Kidney (tissue), 14 donors: ENCODE data around the gene PTPRG. TPM values are rescaled to one million over a fixed set of nuclear protein-coding genes. Genes with fewer than 3 reads are reported as not detected.

Source experiments
- DNase-seq, 5 donors: peaks; one replicate each; pipeline ENCODE4 v3.0.0-alpha.2; 2013 to 2020
- FAIRE-seq: peaks from 2 replicates; lab custom pipeline; 2012; peaks lifted over from hg19 to GRCh38; lab: Jason Lieb, UNC
- H3K27ac ChIP-seq, 2 donors: one replicate each; pipeline ENCODE4 v1.7.0; 2013; ENCODE audit warnings: low read depth in 2 of 2, low read length in 2 of 2, inconsistent platforms in 1 of 2
- H3K27me3 ChIP-seq: one replicate; pipeline ENCODE4 v1.7.1; 2013; ENCODE audit warnings: low read length, inconsistent platforms; ENCODE audit not compliant: control insufficient read depth, insufficient read depth
- H3K36me3 ChIP-seq, 3 donors: one replicate each; pipeline versions ENCODE4 v1.7.0 to v1.7.1; 2013; ENCODE audit warnings: low read length in 3 of 3, control low read depth in 1 of 3, inconsistent platforms in 1 of 3; ENCODE audit not compliant: insufficient read depth in 3 of 3, control insufficient read depth in 2 of 3
- H3K4me1 ChIP-seq, 3 donors: one replicate each; pipeline versions ENCODE4 v1.7.0 to v1.7.1; 2013; ENCODE audit warnings: low read length in 3 of 3, inconsistent platforms in 1 of 3, low read depth in 1 of 3; ENCODE audit not compliant: control insufficient read depth in 2 of 3, insufficient read depth in 2 of 3
- H3K4me3 ChIP-seq, 3 donors: one replicate each; pipeline versions ENCODE4 v1.7.0 to v1.8.1; 2013; ENCODE audit warnings: low read length in 3 of 3, control low read depth in 1 of 3, inconsistent platforms in 1 of 3
- H3K9ac ChIP-seq, 3 donors: one replicate each; pipeline versions ENCODE4 v1.7.0 to v1.7.1; 2013; ENCODE audit warnings: low read length in 3 of 3, control low read depth in 1 of 3, inconsistent platforms in 1 of 3
- H3K9me3 ChIP-seq, 3 donors: one replicate each; pipeline versions ENCODE4 v1.7.0 to v1.7.1; 2013; ENCODE audit warnings: low read length in 3 of 3, control low read depth in 1 of 3, inconsistent platforms in 1 of 3; ENCODE audit not compliant: control insufficient read depth in 2 of 3, insufficient read depth in 1 of 3
- CTCF ChIP-seq: IDR thresholded peaks from 3 replicates; pipeline ENCODE4 v1.5.1; 2012; ENCODE audit warnings: mild to moderate bottlenecking, moderate library complexity, borderline replicate concordance; ENCODE audit not compliant: insufficient read depth; ENCODE audit errors: extremely low read depth
- intact Hi-C: fragments of 100-400 bp; cut with DNase I; formaldehyde crosslinking; loops from one replicate; pipeline ENCODE4 v1.11.1; 2022
- polyA plus RNA-seq: library from polyadenylated mRNA; stranded (reverse); fragments of 350-450 nt; fragmentation: Illumina TruSeq; extraction: RNeasy Lipid Tissue Mini Kit (QIAGEN cat#74804); gene quantifications from one replicate; pipeline ENCODE4 v1.2.3, GENCODE V29; 2014; ENCODE audit warnings: low read depth, low replicate concordance; ENCODE audit not compliant: insufficient read depth
- total RNA-seq: library from RNA; stranded (reverse); fragmentation: NEBNext Ultra II Directional; extraction: Animal tissue kit (Norgen Biotek cat#: 25700); gene quantifications from one replicate; pipeline ENCODE4 v1.2.1, GENCODE V29; 2021
- donor health status: control.
- donor health status: control.
- donor health status: control.
- donor health status: control.
- donor health status: control.
- donor health status: DM: yes; HTN: yes; CAD: no.
- donor health status: Normal renal cell carcinoma (clear cell type).

PTPRG gene
- total and polyA plus RNA-seq, 2 donors from 2014 or later = 9.2 to 154 TPM

GRCh38 chr3:62246985-62247384 is 685.6 kb downstream of the PTPRG start:
- Histone ChIP-seq H3K27ac (no peak overlapping the region), H3K4me1 (peaks cover 0 to 24% (median 3%) of the 10 kb centered on the region in 3 donors), H3K9ac (no peak overlapping the region), H3K9me3 (no peaks in the 10 kb centered on the region), H3K4me3 (no peak overlapping the region), H3K36me3 (peaks cover 0 to 2% (median 0%) of the 10 kb centered on the region in 3 donors), H3K27me3 (no peaks in the 10 kb centered on the region)
- intact Hi-C loops = no loop called here
- TF ChIP-seq CTCF = no peak
- DNase-seq (no peak), FAIRE-seq (no peak)

GRCh38 chr3:62248734-62249483 is 687.5 kb downstream of the PTPRG start:
- Histone ChIP-seq H3K9me3 (no peaks in the 10 kb centered on the region), H3K4me1 (peaks cover 0 to 24% (median 3%) of the 10 kb centered on the region in 3 donors), H3K9ac (no peak overlapping the region), H3K27me3 (no peaks in the 10 kb centered on the region), H3K27ac (no peak overlapping the region), H3K36me3 (peaks cover 0 to 2% (median 0%) of the 10 kb centered on the region in 3 donors), H3K4me3 (no peak overlapping the region)
- intact Hi-C loops = no loop called here
- TF ChIP-seq CTCF = no peak
- DNase-seq = no peak
- FAIRE-seq = no peak

- no peaks in the 10 kb centered on the region for H3K27me3 ChIP-seq
- H3K4me1 ChIP-seq = peaks cover 0 to 24% (median 3%) of the 10 kb centered on the region in 3 donors
- H3K9ac ChIP-seq = no peak overlapping the region
- FAIRE-seq (no peak), DNase-seq (no peak)
- no peak overlapping the region for H3K4me3 ChIP-seq
- intact Hi-C loops = no loop called here
- TF ChIP-seq CTCF = no peak
- H3K27ac ChIP-seq = no peak overlapping the region
- H3K9me3 ChIP-seq = no peaks in the 10 kb centered on the region
- H3K36me3 ChIP-seq = no peaks in the 10 kb centered on the region
Measured at GRCh38 chr3:62249484-62249776, 688.1 kb downstream of the PTPRG start.
